ENCODE measurements around the gene DCAF6.

Gene DCAF6

DNA sequence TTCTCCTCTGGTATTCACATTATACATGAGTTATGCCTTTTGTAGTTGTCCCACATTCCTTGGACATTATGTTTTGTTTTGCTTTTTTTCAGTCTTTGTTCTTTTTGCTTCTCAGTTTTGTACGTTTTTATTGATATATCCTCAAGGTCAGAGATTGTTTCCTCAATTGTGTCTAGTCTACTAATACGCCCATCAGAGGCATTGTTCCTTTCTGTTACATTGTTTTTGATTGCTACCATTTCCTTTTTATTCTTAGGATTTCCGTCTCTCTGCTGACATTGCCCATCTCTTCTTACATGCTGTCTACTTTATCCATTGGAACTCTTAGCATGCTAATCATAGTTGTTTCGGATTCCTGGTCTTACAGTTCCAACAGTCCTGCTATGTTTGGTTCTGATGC lies 28.2 kb downstream of the DCAF6 start:
- DNase-seq = no peak
- no peaks in the 10 kb centered on the region for H3K4me1 ChIP-seq (ENCODE audit: control extremely low read depth in 1 of 4, control insufficient read depth in 4 of 4, insufficient read depth in 4 of 4, low read length in 3 of 4)
- H3K27ac ChIP-seq (ENCODE audit: insufficient read depth in 1 of 2, low read depth in 1 of 2, low read length in 2 of 2, poor library complexity in 1 of 2, severe bottlenecking in 2 of 2) = no peak overlapping the region
- ChIA-PET CTCF (no interaction called here), POLR2A (interaction anchor here (0.6 kb wide), 1 partner anchor 9 kb away, joined by 3 read pairs; no protein-coding TSS in a partner anchor)
- no peaks in the 10 kb centered on the region for H3K27me3 ChIP-seq (replicated peaks in 2 of 5; ENCODE audit: control insufficient read depth in 4 of 5, insufficient read depth in 5 of 5, low read length in 4 of 5)
- H3K36me3 ChIP-seq (ENCODE audit: control insufficient read depth in 4 of 4, insufficient read depth in 4 of 4, low read length in 3 of 4) = peaks cover 9 to 23% (median 14%) of the 10 kb centered on the region in 4 experiments
- 100% methylated on average over 4 of the region's 4 CpGs for WGBS (ENCODE audit: insufficient coverage)
- no peak overlapping the region for H3K4me3 ChIP-seq (ENCODE audit: control insufficient read depth in 1 of 7, extremely low read depth in 1 of 7, insufficient read depth in 4 of 7, low read depth in 2 of 7, low read length in 6 of 7)
- H3K9me3 ChIP-seq (ENCODE audit: control extremely low read depth in 1 of 5, control insufficient read depth in 4 of 5, insufficient read depth in 2 of 5, low read depth in 1 of 5, low read length in 4 of 5) = peaks cover 0 to 6% (median 0%) of the 10 kb centered on the region in 5 experiments

GRCh38 chr1:167966050-167966449 lies 29.6 kb downstream of the DCAF6 start:
- 100% methylated on average over 1 of the region's 4 CpGs for WGBS (ENCODE audit: insufficient coverage)
- CTCF ChIA-PET = no interaction called here

GRCh38 chr1:167968569-167968968 lies 32.1 kb downstream of the DCAF6 start:
- WGBS (ENCODE audit: insufficient coverage) = 100% methylated on average over 3 of the region's 3 CpGs
- Histone ChIP-seq H3K27ac (ENCODE audit: insufficient read depth in 1 of 2, low read depth in 1 of 2, low read length in 2 of 2, poor library complexity in 1 of 2, severe bottlenecking in 2 of 2) (no peak overlapping the region), H3K4me1 (ENCODE audit: control extremely low read depth in 1 of 4, control insufficient read depth in 4 of 4, insufficient read depth in 4 of 4, low read length in 3 of 4) (no peaks in the 10 kb centered on the region), H3K4me3 (ENCODE audit: control insufficient read depth in 1 of 7, extremely low read depth in 1 of 7, insufficient read depth in 4 of 7, low read depth in 2 of 7, low read length in 6 of 7) (no peak overlapping the region), H3K36me3 (ENCODE audit: control insufficient read depth in 4 of 4, insufficient read depth in 4 of 4, low read length in 3 of 4) (peaks cover 11 to 18% (median 17%) of the 10 kb centered on the region in 4 experiments), H3K9me3 (ENCODE audit: control extremely low read depth in 1 of 5, control insufficient read depth in 4 of 5, insufficient read depth in 2 of 5, low read depth in 1 of 5, low read length in 4 of 5) (peaks cover 0 to 6% (median 0%) of the 10 kb centered on the region in 5 experiments), H3K27me3 (replicated peaks in 2 of 5; ENCODE audit: control insufficient read depth in 4 of 5, insufficient read depth in 5 of 5, low read length in 4 of 5) (no peaks in the 10 kb centered on the region)
- ChIA-PET POLR2A (no interaction called here), CTCF (interaction anchor here (0.8 kb wide), 1 partner anchor 9 kb away, joined by 3 read pairs; no protein-coding TSS in a partner anchor)
- DNase-seq = no peak

More at GRCh38 chr1:167966050-167966449, 29.6 kb downstream of the DCAF6 start:
- DNase-seq = no peak
- Histone ChIP-seq H3K27ac (ENCODE audit: insufficient read depth in 1 of 2, low read depth in 1 of 2, low read length in 2 of 2, poor library complexity in 1 of 2, severe bottlenecking in 2 of 2) (no peak overlapping the region), H3K36me3 (ENCODE audit: control insufficient read depth in 4 of 4, insufficient read depth in 4 of 4, low read length in 3 of 4) (peaks cover 11 to 26% (median 15%) of the 10 kb centered on the region in 4 experiments), H3K4me1 (ENCODE audit: control extremely low read depth in 1 of 4, control insufficient read depth in 4 of 4, insufficient read depth in 4 of 4, low read length in 3 of 4) (no peaks in the 10 kb centered on the region), H3K9me3 (ENCODE audit: control extremely low read depth in 1 of 5, control insufficient read depth in 4 of 5, insufficient read depth in 2 of 5, low read depth in 1 of 5, low read length in 4 of 5) (peaks cover 0 to 6% (median 0%) of the 10 kb centered on the region in 5 experiments), H3K4me3 (ENCODE audit: control insufficient read depth in 1 of 7, extremely low read depth in 1 of 7, insufficient read depth in 4 of 7, low read depth in 2 of 7, low read length in 6 of 7) (no peak overlapping the region), H3K27me3 (replicated peaks in 2 of 5; ENCODE audit: control insufficient read depth in 4 of 5, insufficient read depth in 5 of 5, low read length in 4 of 5) (no peaks in the 10 kb centered on the region)
- POLR2A ChIA-PET = no interaction called here

DNA sequence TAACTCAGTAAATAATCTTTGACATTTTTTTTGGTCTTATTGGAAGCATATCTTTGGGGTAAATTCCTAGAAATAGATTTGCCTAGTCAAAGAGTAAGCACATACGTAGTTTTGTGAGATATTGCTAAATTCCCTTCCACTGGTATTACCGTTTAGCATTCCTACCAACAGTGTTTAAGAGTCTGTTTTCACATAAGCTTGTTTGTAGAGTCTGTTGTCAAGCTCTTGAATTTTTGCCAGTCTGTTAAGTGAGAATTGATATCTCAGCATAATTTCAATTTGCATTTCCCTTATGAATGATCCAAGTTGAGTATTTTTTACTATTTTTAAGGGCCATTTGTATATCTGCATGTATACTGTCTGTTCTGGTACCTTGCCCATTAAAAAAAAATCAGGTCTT lies 37.3 kb downstream of the DCAF6 start:
- no peak for DNase-seq
- WGBS (ENCODE audit: insufficient coverage) = no CpG with 5 or more reads among the region's 2 CpGs
- peaks cover 0 to 8% (median 2%) of the 10 kb centered on the region in 5 experiments for H3K9me3 ChIP-seq (ENCODE audit: control extremely low read depth in 1 of 5, control insufficient read depth in 4 of 5, insufficient read depth in 2 of 5, low read depth in 1 of 5, low read length in 4 of 5)
- ChIA-PET POLR2A (no interaction called here), CTCF (no interaction called here)
- H3K27me3 ChIP-seq (replicated peaks in 2 of 5; ENCODE audit: control insufficient read depth in 4 of 5, insufficient read depth in 5 of 5, low read length in 4 of 5) = no peaks in the 10 kb centered on the region
- no peak overlapping the region for H3K27ac ChIP-seq (ENCODE audit: insufficient read depth in 1 of 2, low read depth in 1 of 2, low read length in 2 of 2, poor library complexity in 1 of 2, severe bottlenecking in 2 of 2)
- peaks cover 6 to 49% (median 25%) of the 10 kb centered on the region in 4 experiments for H3K36me3 ChIP-seq (ENCODE audit: control insufficient read depth in 4 of 4, insufficient read depth in 4 of 4, low read length in 3 of 4)
- H3K4me1 ChIP-seq (ENCODE audit: control extremely low read depth in 1 of 4, control insufficient read depth in 4 of 4, insufficient read depth in 4 of 4, low read length in 3 of 4) = no peaks in the 10 kb centered on the region
- no peak overlapping the region for H3K4me3 ChIP-seq (ENCODE audit: control insufficient read depth in 1 of 7, extremely low read depth in 1 of 7, insufficient read depth in 4 of 7, low read depth in 2 of 7, low read length in 6 of 7)

DNA sequence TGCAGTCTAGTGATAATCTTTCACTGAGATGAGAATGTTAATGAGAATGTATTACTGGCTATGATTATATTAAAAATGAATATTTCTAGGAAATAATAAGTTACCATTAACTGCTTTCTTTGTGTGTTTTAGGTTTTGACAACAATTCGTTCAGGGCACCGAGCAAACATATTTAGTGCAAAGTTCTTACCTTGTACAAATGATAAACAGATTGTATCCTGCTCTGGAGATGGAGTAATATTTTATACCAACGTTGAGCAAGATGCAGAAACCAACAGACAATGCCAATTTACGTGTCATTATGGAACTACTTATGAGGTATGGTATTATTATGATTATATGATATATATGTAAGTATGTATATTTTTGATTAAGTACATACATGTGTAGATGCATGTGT lies 38.2 kb downstream of the DCAF6 start:
- H3K27ac ChIP-seq (ENCODE audit: insufficient read depth in 1 of 2, low read depth in 1 of 2, low read length in 2 of 2, poor library complexity in 1 of 2, severe bottlenecking in 2 of 2) = no peak overlapping the region
- no peaks in the 10 kb centered on the region for H3K4me1 ChIP-seq (ENCODE audit: control extremely low read depth in 1 of 4, control insufficient read depth in 4 of 4, insufficient read depth in 4 of 4, low read length in 3 of 4)
- H3K36me3 ChIP-seq (ENCODE audit: control insufficient read depth in 4 of 4, insufficient read depth in 4 of 4, low read length in 3 of 4) = peaks cover 6 to 50% (median 25%) of the 10 kb centered on the region in 4 experiments
- no CpG with 5 or more reads among the region's 4 CpGs for WGBS (ENCODE audit: insufficient coverage)
- ChIA-PET CTCF (no interaction called here), POLR2A (no interaction called here)
- no peaks in the 10 kb centered on the region for H3K27me3 ChIP-seq (replicated peaks in 2 of 5; ENCODE audit: control insufficient read depth in 4 of 5, insufficient read depth in 5 of 5, low read length in 4 of 5)
- no peak for DNase-seq
- H3K4me3 ChIP-seq (ENCODE audit: control insufficient read depth in 1 of 7, extremely low read depth in 1 of 7, insufficient read depth in 4 of 7, low read depth in 2 of 7, low read length in 6 of 7) = no peak overlapping the region
- peaks cover 0 to 8% (median 2%) of the 10 kb centered on the region in 5 experiments for H3K9me3 ChIP-seq (ENCODE audit: control extremely low read depth in 1 of 5, control insufficient read depth in 4 of 5, insufficient read depth in 2 of 5, low read depth in 1 of 5, low read length in 4 of 5)

DNA sequence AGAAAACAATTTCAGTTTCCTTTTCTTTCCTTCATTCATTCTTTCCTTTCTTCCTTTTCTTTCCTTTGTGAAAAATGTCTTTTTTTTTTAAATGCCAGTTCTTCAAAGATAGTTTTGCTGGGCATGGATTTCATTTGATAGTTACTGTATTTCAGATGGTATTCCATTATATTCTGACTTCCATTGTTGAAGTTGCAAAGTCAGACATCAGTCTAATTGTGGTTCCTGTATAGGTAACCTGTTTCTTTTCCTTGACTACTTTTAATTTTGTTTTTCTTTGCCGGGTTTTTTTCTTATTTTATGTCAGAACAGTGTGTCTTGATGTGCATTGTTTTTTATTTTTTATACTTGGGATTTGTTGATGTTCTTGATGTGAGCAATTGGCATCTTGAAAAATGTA lies 40.8 kb downstream of the DCAF6 start:
- ChIA-PET POLR2A (no interaction called here), CTCF (no interaction called here)
- Histone ChIP-seq H3K4me1 (ENCODE audit: control extremely low read depth in 1 of 4, control insufficient read depth in 4 of 4, insufficient read depth in 4 of 4, low read length in 3 of 4) (no peaks in the 10 kb centered on the region), H3K4me3 (ENCODE audit: control insufficient read depth in 1 of 7, extremely low read depth in 1 of 7, insufficient read depth in 4 of 7, low read depth in 2 of 7, low read length in 6 of 7) (no peak overlapping the region), H3K27ac (ENCODE audit: insufficient read depth in 1 of 2, low read depth in 1 of 2, low read length in 2 of 2, poor library complexity in 1 of 2, severe bottlenecking in 2 of 2) (no peak overlapping the region), H3K27me3 (replicated peaks in 2 of 5; ENCODE audit: control insufficient read depth in 4 of 5, insufficient read depth in 5 of 5, low read length in 4 of 5) (no peaks in the 10 kb centered on the region), H3K9me3 (ENCODE audit: control extremely low read depth in 1 of 5, control insufficient read depth in 4 of 5, insufficient read depth in 2 of 5, low read depth in 1 of 5, low read length in 4 of 5) (peaks cover 0 to 8% (median 2%) of the 10 kb centered on the region in 5 experiments), H3K36me3 (ENCODE audit: control insufficient read depth in 4 of 4, insufficient read depth in 4 of 4, low read length in 3 of 4) (peaks cover 6 to 58% (median 23%) of the 10 kb centered on the region in 4 experiments)
- DNase-seq = peak in 2 of 3 donors; percentile 33 to 58
- no CpG with 5 or more reads among the region's 1 CpG for WGBS (ENCODE audit: insufficient coverage)

DNA sequence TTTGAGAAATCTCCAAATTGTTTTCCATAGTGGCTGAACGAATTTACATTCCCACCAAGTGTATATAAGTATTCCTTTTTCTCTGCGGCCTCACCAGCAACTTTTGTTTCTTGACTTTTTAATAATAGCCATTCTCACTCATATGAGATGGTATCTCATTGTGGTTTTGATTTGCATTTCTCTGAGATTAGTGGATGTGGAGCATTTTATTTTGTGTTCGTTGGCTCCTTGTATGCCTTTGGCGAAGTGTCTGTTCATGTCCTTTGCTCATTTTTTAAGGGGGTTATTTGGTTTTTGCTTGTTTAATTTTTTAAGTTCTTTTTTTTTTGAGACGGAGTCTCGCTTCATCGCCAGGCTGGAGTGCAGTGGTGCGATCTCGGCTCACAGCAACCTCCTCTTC lies 45.5 kb downstream of the DCAF6 start:
- Histone ChIP-seq H3K27me3 (replicated peaks in 2 of 5; ENCODE audit: control insufficient read depth in 4 of 5, insufficient read depth in 5 of 5, low read length in 4 of 5) (no peaks in the 10 kb centered on the region), H3K27ac (ENCODE audit: insufficient read depth in 1 of 2, low read depth in 1 of 2, low read length in 2 of 2, poor library complexity in 1 of 2, severe bottlenecking in 2 of 2) (no peak overlapping the region), H3K4me1 (ENCODE audit: control extremely low read depth in 1 of 4, control insufficient read depth in 4 of 4, insufficient read depth in 4 of 4, low read length in 3 of 4) (no peaks in the 10 kb centered on the region), H3K9me3 (ENCODE audit: control extremely low read depth in 1 of 5, control insufficient read depth in 4 of 5, insufficient read depth in 2 of 5, low read depth in 1 of 5, low read length in 4 of 5) (peaks cover 0 to 6% (median 2%) of the 10 kb centered on the region in 5 experiments), H3K4me3 (ENCODE audit: control insufficient read depth in 1 of 7, extremely low read depth in 1 of 7, insufficient read depth in 4 of 7, low read depth in 2 of 7, low read length in 6 of 7) (no peak overlapping the region), H3K36me3 (ENCODE audit: control insufficient read depth in 4 of 4, insufficient read depth in 4 of 4, low read length in 3 of 4) (peaks cover 5 to 52% (median 17%) of the 10 kb centered on the region in 4 experiments)
- CTCF ChIA-PET = no interaction called here
- DNase-seq = no peak
- POLR2A ChIA-PET = no interaction called here
- WGBS (ENCODE audit: insufficient coverage) = 100% methylated on average over 2 of the region's 9 CpGs

All from common myeloid progenitor, CD34-positive (primary cell).